Right lobe of liver (tissue), 6 donors: Measurements from ENCODE around the gene TEX261. TPM values are rescaled to one million over a fixed set of nuclear protein-coding genes. Genes with fewer than 3 reads are reported as not detected.
A peak's percentile ranks its signal among the peaks of the same experiment; 100 is the strongest.

Experiments
- ATAC-seq, 4 donors: fragments of 200-7000 bp; cut with Tn5 transposase; one replicate each; pipeline ENCODE4 v1.9.1; 2020; ENCODE audit warnings: mild to moderate bottlenecking in 4 of 4, moderate library complexity in 4 of 4
- DNase-seq, 3 donors: peaks; one replicate each; pipeline ENCODE4 v3.0.0-alpha.2; 2020
- H3K27ac ChIP-seq, 3 donors: fragments of 200-600 bp; one replicate each; pipeline ENCODE4 v1.8.0; 2022
- H3K27me3 ChIP-seq, 2 donors: fragments of 200-600 bp; one replicate each; pipeline ENCODE4 v1.8.0; 2022
- H3K36me3 ChIP-seq, 4 donors: fragments of 200-600 bp; sonication (generic) in 1 of 4; one replicate each; pipeline versions ENCODE4 v1.5.1 to v1.8.0; 2017 to 2022; ENCODE audit warnings: control low read depth in 1 of 4
- H3K4me1 ChIP-seq, 4 donors: fragments of 200-600 bp; sonication (generic) in 1 of 4; one replicate each; pipeline versions ENCODE4 v1.5.1 to v1.8.0; 2017 to 2022; ENCODE audit warnings: control low read depth in 1 of 4
- H3K4me3 ChIP-seq, 3 donors: fragments of 200-600 bp; one replicate each; pipeline ENCODE4 v1.8.0; 2022
- H3K9me3 ChIP-seq, 4 donors: fragments of 200-600 bp; sonication (generic) in 1 of 4; one replicate each; pipeline versions ENCODE4 v1.5.1 to v1.8.0; 2017 to 2022; ENCODE audit warnings: control low read depth in 1 of 4
- POLR2A ChIP-seq: fragments of 450-650 bp; IDR thresholded peaks from one replicate; pipeline ENCODE4 v1.6.1; 2017; ENCODE audit warnings: antibody characterized with exemption, mild to moderate bottlenecking
- WGBS: methylation state at CpG from one replicate; pipeline ENCODE4 v1.1.6; 2018; ENCODE audit warnings: low coverage, low lambda C conversion rate; ENCODE audit not compliant: insufficient coverage; ENCODE audit errors: missing lambda C conversion rate; 5-methylcytosine and 5-hydroxymethylcytosine counted together
- intact Hi-C, 2 donors: fragments of 100-400 bp; cut with DNase I; formaldehyde crosslinking; loops; one replicate each; pipeline versions ENCODE4 v1.11.2 to v1.14.1; 2022
- total RNA-seq, 6 experiments: library from RNA; depleted of rRNA in 2 of 6; stranded (reverse); fragments of >200 nt in 2 of 6; fragmentation: NEBNext Ultra II Directional in 3 of 6; extraction: Animal tissue kit (Norgen Biotek cat#: 25700) in 3 of 6; gene quantifications; one replicate each; pipeline versions ENCODE4 v1.1.0 to v1.2.4, GENCODE V29; 2016 to 2023
- TF ChIP-seq, protein P1 (sequence below), 4 donors: fragments of 200-600 bp in 3 of 4; fragments of 450-650 bp in 1 of 4; IDR thresholded peaks; one replicate each; pipeline versions ENCODE4 v1.5.1 to v1.8.0; 2016 to 2022; ENCODE audit warnings: antibody characterized with exemption in 4 of 4, mild to moderate bottlenecking in 2 of 4
- donor health status: DM: no; HTN: yes; CAD: no.
- donor health status: DM: no; HTN: no; CAD: no.
- donor health status: DM: no; HTN: no; CAD: no.
- donor health status: DM: no; HTN: yes; CAD: no.
- donor health status: DM: no; HTN: yes; CAD: no.

TEX261 gene
- total RNA-seq, 6 experiments from 2014 or later = 26.5 to 33.2 (median 27.1) TPM

GRCh38 chr2:70962885-70963878 is 31.5 kb downstream of the TEX261 start:
- ATAC-seq = no peak
- peak in 1 of 3 donors; percentile 26 for DNase-seq
- WGBS = 78% methylated on average over 5 of the region's 18 CpGs
- H3K27ac ChIP-seq = no peak overlapping the region
- peaks cover 0 to 12% of the 10 kb centered on the region in 2 donors for H3K27me3 ChIP-seq
- intact Hi-C loops = no loop called here
- TF ChIP-seq, protein P1, sequence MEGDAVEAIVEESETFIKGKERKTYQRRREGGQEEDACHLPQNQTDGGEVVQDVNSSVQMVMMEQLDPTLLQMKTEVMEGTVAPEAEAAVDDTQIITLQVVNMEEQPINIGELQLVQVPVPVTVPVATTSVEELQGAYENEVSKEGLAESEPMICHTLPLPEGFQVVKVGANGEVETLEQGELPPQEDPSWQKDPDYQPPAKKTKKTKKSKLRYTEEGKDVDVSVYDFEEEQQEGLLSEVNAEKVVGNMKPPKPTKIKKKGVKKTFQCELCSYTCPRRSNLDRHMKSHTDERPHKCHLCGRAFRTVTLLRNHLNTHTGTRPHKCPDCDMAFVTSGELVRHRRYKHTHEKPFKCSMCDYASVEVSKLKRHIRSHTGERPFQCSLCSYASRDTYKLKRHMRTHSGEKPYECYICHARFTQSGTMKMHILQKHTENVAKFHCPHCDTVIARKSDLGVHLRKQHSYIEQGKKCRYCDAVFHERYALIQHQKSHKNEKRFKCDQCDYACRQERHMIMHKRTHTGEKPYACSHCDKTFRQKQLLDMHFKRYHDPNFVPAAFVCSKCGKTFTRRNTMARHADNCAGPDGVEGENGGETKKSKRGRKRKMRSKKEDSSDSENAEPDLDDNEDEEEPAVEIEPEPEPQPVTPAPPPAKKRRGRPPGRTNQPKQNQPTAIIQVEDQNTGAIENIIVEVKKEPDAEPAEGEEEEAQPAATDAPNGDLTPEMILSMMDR (IDR thresholded peaks at IDR 0.05) = no peak
- no peak for TF ChIP-seq POLR2A
- no peaks in the 10 kb centered on the region for H3K36me3 ChIP-seq
- H3K4me3 ChIP-seq = no peak overlapping the region
- H3K9me3 ChIP-seq = no peaks in the 10 kb centered on the region
- peaks cover 0 to 6% (median 0%) of the 10 kb centered on the region in 4 donors for H3K4me1 ChIP-seq

DNA sequence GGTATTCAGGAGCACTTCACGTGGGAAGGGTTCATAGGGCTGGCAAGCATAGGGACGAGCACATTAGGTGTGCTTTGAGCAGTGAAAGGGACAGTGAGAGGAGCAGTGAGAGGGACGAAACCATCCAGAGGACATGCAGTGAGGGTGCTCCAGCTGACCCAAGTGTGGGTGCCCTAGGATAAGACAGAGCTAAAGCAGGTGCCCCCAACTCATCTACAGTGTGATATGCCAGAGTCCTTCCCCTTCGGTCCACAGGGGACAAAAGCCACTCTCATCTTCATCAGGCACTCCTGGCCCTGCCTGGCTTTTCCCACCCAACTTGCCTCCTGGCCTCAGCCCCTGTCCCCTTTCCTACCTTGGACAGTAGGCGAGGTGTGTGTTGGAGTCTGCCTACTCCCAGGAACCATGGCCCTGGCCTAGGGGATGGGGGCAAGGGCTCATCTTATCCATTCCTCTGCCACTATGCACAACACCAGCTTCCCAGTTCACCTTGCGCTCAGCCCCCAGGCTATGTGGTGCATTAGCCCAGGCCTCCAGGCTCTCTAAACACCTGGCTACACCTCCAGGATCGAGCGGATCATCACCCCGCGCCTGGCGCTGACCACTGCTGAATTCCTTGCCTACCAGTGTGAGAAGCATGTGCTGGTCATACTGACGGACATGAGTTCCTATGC is 32.3 kb downstream of the TEX261 start:
- no peak overlapping the region for H3K4me3 ChIP-seq
- no peaks in the 10 kb centered on the region for H3K9me3 ChIP-seq
- DNase-seq (peak in 1 of 3 donors; percentile 27), ATAC-seq (no peak)
- no peak overlapping the region for H3K27ac ChIP-seq
- H3K4me1 ChIP-seq = peaks cover 0 to 6% (median 0%) of the 10 kb centered on the region in 4 donors
- no peaks in the 10 kb centered on the region for H3K36me3 ChIP-seq
- intact Hi-C loops = no loop called here
- H3K27me3 ChIP-seq = peaks cover 0 to 12% of the 10 kb centered on the region in 2 donors
- TF ChIP-seq, protein P1 (IDR thresholded peaks at IDR 0.05) = no peak
- no peak for TF ChIP-seq POLR2A
- WGBS = 72% methylated on average over 12 of the region's 12 CpGs

GRCh38 chr2:70961648-70961994 is 33.1 kb downstream of the TEX261 start:
- TF ChIP-seq POLR2A = no peak
- no peaks in the 10 kb centered on the region for H3K36me3 ChIP-seq
- DNase-seq (no peak), ATAC-seq (no peak)
- peaks cover 0 to 6% (median 0%) of the 10 kb centered on the region in 4 donors for H3K4me1 ChIP-seq
- H3K27me3 ChIP-seq = peaks cover 0 to 12% of the 10 kb centered on the region in 2 donors
- no peak overlapping the region for H3K4me3 ChIP-seq
- 60% methylated on average over 1 of the region's 4 CpGs for WGBS
- no peaks in the 10 kb centered on the region for H3K9me3 ChIP-seq
- intact Hi-C loops = no loop called here
- no peak overlapping the region for H3K27ac ChIP-seq

- intact Hi-C loops = no loop called here
- TF ChIP-seq, protein P1 (IDR thresholded peaks at IDR 0.05) = no peak
- no peak for TF ChIP-seq POLR2A
- Histone ChIP-seq H3K27ac (no peak overlapping the region), H3K9me3 (no peaks in the 10 kb centered on the region), H3K27me3 (peaks cover 0 to 12% of the 10 kb centered on the region in 2 donors), H3K4me1 (peaks cover 0 to 6% (median 0%) of the 10 kb centered on the region in 4 donors), H3K4me3 (no peak overlapping the region), H3K36me3 (no peaks in the 10 kb centered on the region)
- ATAC-seq (no peak), DNase-seq (peak in 1 of 3 donors; percentile 36)
- WGBS = 70% methylated on average over 5 of the region's 14 CpGs
Measured at GRCh38 chr2:70960833-70961647, 33.6 kb downstream of the TEX261 start.
